Measurements from ENCODE around the gene G6PC2.

DNA sequence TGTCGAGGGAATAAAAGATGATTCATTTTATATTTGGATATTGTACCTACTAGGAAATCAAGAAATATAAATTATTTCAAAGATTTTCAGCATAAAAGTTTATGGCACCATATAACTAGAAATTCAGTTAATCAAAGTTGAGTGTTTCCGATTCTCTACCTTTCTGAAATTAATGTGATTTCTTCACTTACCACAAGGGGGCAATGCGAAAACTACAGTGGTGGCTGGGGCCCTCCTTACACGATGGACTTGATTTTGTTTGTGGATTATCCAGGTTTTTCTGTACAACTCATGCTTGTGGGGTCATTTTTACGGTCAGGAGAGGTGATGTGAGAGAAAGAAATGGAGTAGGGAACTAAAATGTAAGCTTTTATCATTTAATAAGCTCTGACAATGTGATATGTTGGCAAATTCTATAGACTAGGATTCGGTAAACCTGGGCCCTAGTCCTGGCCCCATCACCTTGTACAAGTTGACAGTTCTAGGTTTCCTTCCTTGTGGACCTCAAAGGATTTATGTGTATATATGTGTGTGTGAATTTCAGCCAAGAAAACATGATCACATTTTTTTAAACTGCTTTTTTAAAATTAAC lies 47.6 kb downstream of the G6PC2 start:
- TF ChIP-seq, protein P1, sequence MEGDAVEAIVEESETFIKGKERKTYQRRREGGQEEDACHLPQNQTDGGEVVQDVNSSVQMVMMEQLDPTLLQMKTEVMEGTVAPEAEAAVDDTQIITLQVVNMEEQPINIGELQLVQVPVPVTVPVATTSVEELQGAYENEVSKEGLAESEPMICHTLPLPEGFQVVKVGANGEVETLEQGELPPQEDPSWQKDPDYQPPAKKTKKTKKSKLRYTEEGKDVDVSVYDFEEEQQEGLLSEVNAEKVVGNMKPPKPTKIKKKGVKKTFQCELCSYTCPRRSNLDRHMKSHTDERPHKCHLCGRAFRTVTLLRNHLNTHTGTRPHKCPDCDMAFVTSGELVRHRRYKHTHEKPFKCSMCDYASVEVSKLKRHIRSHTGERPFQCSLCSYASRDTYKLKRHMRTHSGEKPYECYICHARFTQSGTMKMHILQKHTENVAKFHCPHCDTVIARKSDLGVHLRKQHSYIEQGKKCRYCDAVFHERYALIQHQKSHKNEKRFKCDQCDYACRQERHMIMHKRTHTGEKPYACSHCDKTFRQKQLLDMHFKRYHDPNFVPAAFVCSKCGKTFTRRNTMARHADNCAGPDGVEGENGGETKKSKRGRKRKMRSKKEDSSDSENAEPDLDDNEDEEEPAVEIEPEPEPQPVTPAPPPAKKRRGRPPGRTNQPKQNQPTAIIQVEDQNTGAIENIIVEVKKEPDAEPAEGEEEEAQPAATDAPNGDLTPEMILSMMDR (IDR thresholded peaks at IDR 0.05): peak; percentile 20 to 57 (median 32)
- no peak for TF ChIP-seq POLR2A (IDR thresholded peaks at IDR 0.05)

Measured in thyroid gland (tissue), 4 donors.